Neural progenitor cell (in vitro differentiated cells): ENCODE results near the gene PUM1. TPM values are rescaled to one million over a fixed set of nuclear protein-coding genes. Genes with fewer than 3 reads are reported as not detected.

Experiments
- DNase-seq: peaks from one replicate; pipeline ENCODE4 v3.0.0-alpha.2; 2016; ENCODE audit warnings: low spot score
- H2AFZ ChIP-seq: fragments of 200-600 bp; sonication (generic); replicated peaks from 2 replicates; pipeline ENCODE4 v1.6.1; 2016; ENCODE audit warnings: antibody characterized with exemption
- H3F3A ChIP-seq: fragments of 200-600 bp; sonication (generic); 2 replicates; pipeline ENCODE4 v1.6.1; 2016; ENCODE audit warnings: antibody characterized with exemption, low read depth
- H3K27ac ChIP-seq: fragments of 200-600 bp; sonication (generic); 2 replicates; pipeline ENCODE4 v1.5.1; 2016; ENCODE audit warnings: mild to moderate bottlenecking
- H3K27me3 ChIP-seq: fragments of 200-600 bp; sonication (generic); 2 replicates; pipeline ENCODE4 v1.6.1; 2016; ENCODE audit warnings: mild to moderate bottlenecking, moderate library complexity
- H3K36me3 ChIP-seq: fragments of 200-600 bp; sonication (generic); 2 replicates; pipeline ENCODE4 v1.5.1; 2016
- H3K4me1 ChIP-seq: fragments of 200-600 bp; sonication (generic); 2 replicates; pipeline ENCODE4 v1.6.1; 2016; ENCODE audit warnings: mixed run types
- H3K4me2 ChIP-seq: fragments of 200-600 bp; sonication (generic); 2 replicates; pipeline ENCODE4 v1.6.1; 2016
- H3K4me3 ChIP-seq: fragments of 200-600 bp; sonication (generic); 2 replicates; pipeline ENCODE4 v1.5.1; 2016
- H3K79me2 ChIP-seq: fragments of 200-600 bp; sonication (generic); 2 replicates; pipeline ENCODE4 v1.6.1; 2016; ENCODE audit warnings: low read depth
- H3K9ac ChIP-seq: fragments of 200-600 bp; sonication (generic); 2 replicates; pipeline ENCODE4 v1.6.1; 2016
- H3K9me3 ChIP-seq: fragments of 200-600 bp; sonication (generic); 2 replicates; pipeline ENCODE4 v1.5.1; 2016; ENCODE audit warnings: low read depth
- H4K20me1 ChIP-seq: fragments of 200-600 bp; sonication (generic); 2 replicates; pipeline ENCODE4 v1.6.1; 2016; ENCODE audit warnings: low read depth
- H3K27ac Mint-ChIP-seq: 3 replicates; pipeline ENCODE4 v1.8.0; 2021; ENCODE audit warnings: mixed read lengths
- H3K27me3 Mint-ChIP-seq: 2 replicates; pipeline ENCODE4 v1.8.0; 2022; ENCODE audit warnings: low read depth, mild to moderate bottlenecking, inconsistent platforms, moderate library complexity, mixed read lengths; ENCODE audit not compliant: insufficient read depth
- H3K36me3 Mint-ChIP-seq: 3 replicates; pipeline ENCODE4 v1.8.0; 2021; ENCODE audit warnings: mixed read lengths
- H3K4me1 Mint-ChIP-seq: 3 replicates; pipeline ENCODE4 v1.8.0; 2021; ENCODE audit warnings: mixed read lengths
- H3K4me3 Mint-ChIP-seq: 3 replicates; pipeline ENCODE4 v1.8.0; 2021; ENCODE audit warnings: mild to moderate bottlenecking, moderate library complexity, mixed read lengths
- H3K9me3 Mint-ChIP-seq: 3 replicates; pipeline ENCODE4 v1.8.0; 2020; ENCODE audit warnings: mixed read lengths
- EZH2 ChIP-seq: fragments of 200-600 bp; sonication (generic); IDR thresholded peaks from 2 replicates; pipeline ENCODE4 v1.6.1; 2017; ENCODE audit warnings: antibody characterized with exemption, mild to moderate bottlenecking, moderate library complexity
- EZH2phosphoT487 ChIP-seq: fragments of 200-600 bp; sonication (generic); IDR thresholded peaks from 2 replicates; pipeline ENCODE4 v1.6.1; 2017; ENCODE audit warnings: antibody characterized with exemption
- total RNA-seq: library from RNA; depleted of rRNA; stranded (reverse); fragments of >200 nt; gene quantifications from 2 replicates; pipeline ENCODE4 v1.2.3, GENCODE V29; 2015; ENCODE audit warnings: low replicate concordance
- TF ChIP-seq, protein P1 (sequence below): fragments of 200-600 bp; sonication (generic); IDR thresholded peaks from 2 replicates; pipeline ENCODE4 v1.5.1; 2017; ENCODE audit warnings: antibody characterized with exemption, mild to moderate bottlenecking

PUM1 gene
- total RNA-seq, 1 donor from 2014 or later = 130 TPM

- Histone ChIP-seq H3K79me2 (peaks cover 38% of the 10 kb centered on the region), H3K36me3 (no peaks in the 10 kb centered on the region), H3K4me2 (no peak overlapping the region), H3K27ac (no peak overlapping the region), H2AFZ (no peak overlapping the region), H3F3A (peaks cover 39% of the 10 kb centered on the region), H3K4me1 (peaks cover 40% of the 10 kb centered on the region), H3K9ac (no peak overlapping the region), H3K27me3 (no peaks in the 10 kb centered on the region), H3K9me3 (no peaks in the 10 kb centered on the region), H3K4me3 (no peak overlapping the region), H4K20me1 (peaks cover 62% of the 10 kb centered on the region)
- H3K27me3 Mint-ChIP-seq = peaks cover 8% of the 10 kb centered on the region
- no peaks in the 10 kb centered on the region for H3K36me3 Mint-ChIP-seq
- H3K27ac Mint-ChIP-seq = no peak overlapping the region
- no peak overlapping the region for H3K4me3 Mint-ChIP-seq
- H3K4me1 Mint-ChIP-seq = peaks cover 71% of the 10 kb centered on the region
- TF ChIP-seq EZH2phosphoT487 (no peak), EZH2 (no peak)
- TF ChIP-seq, protein P1, sequence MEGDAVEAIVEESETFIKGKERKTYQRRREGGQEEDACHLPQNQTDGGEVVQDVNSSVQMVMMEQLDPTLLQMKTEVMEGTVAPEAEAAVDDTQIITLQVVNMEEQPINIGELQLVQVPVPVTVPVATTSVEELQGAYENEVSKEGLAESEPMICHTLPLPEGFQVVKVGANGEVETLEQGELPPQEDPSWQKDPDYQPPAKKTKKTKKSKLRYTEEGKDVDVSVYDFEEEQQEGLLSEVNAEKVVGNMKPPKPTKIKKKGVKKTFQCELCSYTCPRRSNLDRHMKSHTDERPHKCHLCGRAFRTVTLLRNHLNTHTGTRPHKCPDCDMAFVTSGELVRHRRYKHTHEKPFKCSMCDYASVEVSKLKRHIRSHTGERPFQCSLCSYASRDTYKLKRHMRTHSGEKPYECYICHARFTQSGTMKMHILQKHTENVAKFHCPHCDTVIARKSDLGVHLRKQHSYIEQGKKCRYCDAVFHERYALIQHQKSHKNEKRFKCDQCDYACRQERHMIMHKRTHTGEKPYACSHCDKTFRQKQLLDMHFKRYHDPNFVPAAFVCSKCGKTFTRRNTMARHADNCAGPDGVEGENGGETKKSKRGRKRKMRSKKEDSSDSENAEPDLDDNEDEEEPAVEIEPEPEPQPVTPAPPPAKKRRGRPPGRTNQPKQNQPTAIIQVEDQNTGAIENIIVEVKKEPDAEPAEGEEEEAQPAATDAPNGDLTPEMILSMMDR = no peak
- no peaks in the 10 kb centered on the region for H3K9me3 Mint-ChIP-seq
- DNase-seq = no peak
Observed at GRCh38 chr1:30891227-30891552, 174.3 kb downstream of the PUM1 start.

DNA sequence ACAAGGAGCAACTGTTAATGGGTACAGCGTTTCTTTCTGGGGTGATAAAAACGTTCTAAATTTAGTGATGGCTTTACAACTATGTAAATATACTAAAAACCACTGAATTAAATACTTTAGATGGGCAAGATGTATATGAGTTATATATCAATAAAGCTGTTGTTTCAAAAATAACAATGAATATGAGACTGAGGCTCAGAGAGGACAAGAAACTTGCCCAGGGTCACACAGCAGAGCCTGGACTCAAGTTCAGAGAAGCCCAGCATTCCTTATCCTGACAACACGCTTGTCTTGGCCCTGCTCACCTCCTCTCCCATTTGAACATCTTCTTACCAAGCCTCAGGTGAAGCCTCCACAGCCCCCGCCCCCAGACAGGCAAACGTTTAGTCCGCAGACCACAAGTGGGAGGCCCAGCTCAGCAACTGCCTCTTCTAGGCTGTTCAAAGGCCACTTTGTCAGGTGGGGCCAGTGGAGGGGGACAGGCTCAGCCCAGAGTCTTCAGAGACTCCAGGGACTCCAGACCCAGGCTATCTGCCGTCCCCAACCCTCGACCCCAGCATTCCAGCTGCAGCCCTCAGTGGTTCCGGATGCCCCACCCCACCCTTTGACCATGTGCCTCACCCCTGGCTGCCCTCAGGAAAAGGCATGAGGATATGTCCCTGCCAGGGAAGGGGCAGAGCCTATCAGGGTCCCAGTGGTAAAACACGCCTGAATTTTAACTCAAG is 174.9 kb downstream of the PUM1 start:
- Histone ChIP-seq H3K36me3 (no peaks in the 10 kb centered on the region), H3K4me2 (no peak overlapping the region), H3K4me1 (peaks cover 39% of the 10 kb centered on the region), H3K4me3 (no peak overlapping the region), H3K9me3 (no peaks in the 10 kb centered on the region), H4K20me1 (peaks cover 68% of the 10 kb centered on the region), H3F3A (peaks cover 38% of the 10 kb centered on the region), H3K79me2 (peaks cover 42% of the 10 kb centered on the region), H3K27ac (no peak overlapping the region), H3K9ac (no peak overlapping the region), H2AFZ (no peak overlapping the region), H3K27me3 (no peaks in the 10 kb centered on the region)
- Mint-ChIP-seq H3K9me3 (no peaks in the 10 kb centered on the region), H3K36me3 (no peaks in the 10 kb centered on the region), H3K4me3 (no peak overlapping the region), H3K27me3 (peaks cover 8% of the 10 kb centered on the region), H3K4me1 (peaks cover 72% of the 10 kb centered on the region), H3K27ac (no peak overlapping the region)
- DNase-seq = no peak
- TF ChIP-seq EZH2phosphoT487 (no peak), EZH2 (no peak)
- TF ChIP-seq, protein P1 = no peak

- H3K9ac ChIP-seq = no peak overlapping the region
- Mint-ChIP-seq H3K4me3 (no peak overlapping the region), H3K9me3 (no peaks in the 10 kb centered on the region), H3K4me1 (peaks cover 68% of the 10 kb centered on the region), H3K36me3 (no peaks in the 10 kb centered on the region), H3K27me3 (peaks cover 8% of the 10 kb centered on the region), H3K27ac (peak overlapping the region; percentile 57)
- no peak overlapping the region for H3K27ac ChIP-seq
- H3K4me3 ChIP-seq = no peak overlapping the region
- peaks cover 35% of the 10 kb centered on the region for H3K4me1 ChIP-seq
- no peaks in the 10 kb centered on the region for H3K9me3 ChIP-seq
- H3K27me3 ChIP-seq = no peaks in the 10 kb centered on the region
- DNase-seq = no peak
- no peak overlapping the region for H3K4me2 ChIP-seq
- H3F3A ChIP-seq = peaks cover 27% of the 10 kb centered on the region
- TF ChIP-seq EZH2 (no peak), EZH2phosphoT487 (no peak)
- TF ChIP-seq, protein P1 = no peak
- H2AFZ ChIP-seq = no peak overlapping the region
- no peaks in the 10 kb centered on the region for H3K36me3 ChIP-seq
- H4K20me1 ChIP-seq = peaks cover 69% of the 10 kb centered on the region
- H3K79me2 ChIP-seq = peaks cover 45% of the 10 kb centered on the region
Observed at GRCh38 chr1:30889511-30889910, 176.0 kb downstream of the PUM1 start.
